HEK293 (cell line): Measurements from ENCODE around the gene AADAT.

Experiments
- CTCF ChIA-PET: fragments of 350-600 bp; formaldehyde crosslinking; extraction: SDS; loops from one replicate; lab custom pipeline; 2021; ENCODE audit warnings: antibody characterized with exemption; lab: Yijun Ruan, JAX
- POLR2A ChIA-PET: fragments of 300-600 bp; formaldehyde crosslinking; extraction: SDS; loops from one replicate; lab custom pipeline; 2020; ENCODE audit warnings: antibody characterized with exemption, inconsistent platforms; lab: Yijun Ruan, JAX
- H3K27ac ChIP-seq: fragments of 200-500 bp; sonication (Bioruptor generic); 2 replicates; pipeline ENCODE4 v1.5.1; 2014; ENCODE audit warnings: low read depth, low read length, control low read depth, inconsistent platforms; ENCODE audit errors: extremely low read depth
- H3K36me3 ChIP-seq, 2 experiments: fragments of 200-500 bp in 1 of 2; sonication (Bioruptor generic) in 1 of 2; 1 replicate in 1 of 2; 2 replicates in 1 of 2; pipeline ENCODE4 v1.5.1; 2014 to 2017; ENCODE audit warnings: inconsistent platforms in 2 of 2, low read length in 2 of 2; ENCODE audit not compliant: control insufficient read depth in 2 of 2, insufficient read depth in 1 of 2
- H3K4me1 ChIP-seq: fragments of 200-500 bp; sonication (Bioruptor generic); 2 replicates; pipeline ENCODE4 v1.5.1; 2014; ENCODE audit warnings: mild to moderate bottlenecking, low read length, inconsistent platforms; ENCODE audit not compliant: control insufficient read depth, insufficient read depth
- H3K4me3 ChIP-seq: 2 replicates; pipeline ENCODE4 v1.5.1; 2011; ENCODE audit warnings: low read depth, mild to moderate bottlenecking, control low read depth, low read length, moderate library complexity
- H3K9me3 ChIP-seq: fragments of 200-500 bp; sonication (Bioruptor generic); 2 replicates; pipeline ENCODE4 v1.5.1; 2014; ENCODE audit warnings: low read depth, low read length, inconsistent platforms; ENCODE audit not compliant: control insufficient read depth, insufficient read depth
- EGR2 ChIP-seq: fragments of 450-650 bp; formaldehyde crosslinking; IDR thresholded peaks from 2 replicates; pipeline ENCODE4 v1.5.1; 2016; ENCODE audit warnings: low read depth, missing biosample characterization, missing genetic modification characterization
- HOXC10 ChIP-seq: sonication (generic); formaldehyde crosslinking; IDR thresholded peaks from 2 replicates; pipeline ENCODE4 v1.8.1; 2023; ENCODE audit warnings: mild to moderate bottlenecking, missing genetic modification reagents
- KLF1 ChIP-seq: fragments of 450-650 bp; formaldehyde crosslinking; IDR thresholded peaks from 2 replicates; pipeline ENCODE4 v1.5.1; 2016; ENCODE audit warnings: missing biosample characterization, missing genetic modification characterization
- KLF7 ChIP-seq: fragments of 450-650 bp; formaldehyde crosslinking; IDR thresholded peaks from 2 replicates; pipeline ENCODE4 v1.5.1; 2016; ENCODE audit warnings: missing biosample characterization, missing genetic modification characterization, borderline replicate concordance
- SP3 ChIP-seq: fragments of 450-650 bp; formaldehyde crosslinking; IDR thresholded peaks from 2 replicates; pipeline ENCODE4 v1.5.1; 2016; ENCODE audit warnings: missing biosample characterization, missing genetic modification characterization
- ZBTB1 ChIP-seq: fragments of 450-650 bp; formaldehyde crosslinking; IDR thresholded peaks from 2 replicates; pipeline ENCODE4 v1.5.1; 2016; ENCODE audit warnings: missing biosample characterization, missing genetic modification characterization
- ZNF112 ChIP-seq: fragments of 450-650 bp; formaldehyde crosslinking; IDR thresholded peaks from 2 replicates; pipeline ENCODE4 v1.5.0; 2017; ENCODE audit warnings: missing biosample characterization, missing genetic modification characterization
- ZNF184 ChIP-seq: fragments of 450-650 bp; IDR thresholded peaks from 2 replicates; pipeline ENCODE4 v1.5.1; 2018; ENCODE audit warnings: missing biosample characterization, mild to moderate bottlenecking, missing genetic modification characterization
- ZNF23 ChIP-seq: fragments of 450-650 bp; formaldehyde crosslinking; IDR thresholded peaks from 2 replicates; pipeline ENCODE4 v1.5.1; 2016; ENCODE audit warnings: missing biosample characterization, missing genetic modification characterization, borderline replicate concordance
- ZNF366 ChIP-seq: fragments of 450-650 bp; formaldehyde crosslinking; conservative IDR thresholded peaks from 2 replicates; pipeline ENCODE4 v1.5.1; 2016; ENCODE audit warnings: missing biosample characterization, missing genetic modification characterization
- ZNF416 ChIP-seq: fragments of 450-650 bp; formaldehyde crosslinking; IDR thresholded peaks from 2 replicates; pipeline ENCODE4 v1.5.1; 2016; ENCODE audit warnings: missing biosample characterization, missing genetic modification characterization
- ZNF426 ChIP-seq: fragments of 450-650 bp; formaldehyde crosslinking; IDR thresholded peaks from 2 replicates; pipeline ENCODE4 v1.5.1; 2017; ENCODE audit warnings: missing biosample characterization, missing genetic modification characterization, mild to moderate bottlenecking, inconsistent platforms, moderate library complexity
- ZNF530 ChIP-seq: fragments of 450-650 bp; formaldehyde crosslinking; IDR thresholded peaks from 2 replicates; pipeline ENCODE4 v1.5.1; 2016; ENCODE audit warnings: low read depth, missing biosample characterization, missing genetic modification characterization
- ZNF544 ChIP-seq: fragments of 450-650 bp; formaldehyde crosslinking; IDR thresholded peaks from 2 replicates; pipeline ENCODE4 v1.5.0; 2017; ENCODE audit warnings: missing biosample characterization, missing genetic modification characterization
- ZNF600 ChIP-seq: fragments of 450-650 bp; formaldehyde crosslinking; IDR thresholded peaks from 2 replicates; pipeline ENCODE4 v1.5.1; 2016; ENCODE audit warnings: missing biosample characterization, missing genetic modification characterization
- ZNF610 ChIP-seq: fragments of 450-650 bp; formaldehyde crosslinking; IDR thresholded peaks from 2 replicates; pipeline ENCODE4 v1.5.1; 2016; ENCODE audit warnings: missing biosample characterization, missing genetic modification characterization, borderline replicate concordance
- ZNF654 ChIP-seq: fragments of 450-650 bp; formaldehyde crosslinking; IDR thresholded peaks from 2 replicates; pipeline ENCODE4 v1.5.1; 2016; ENCODE audit warnings: low read depth, missing biosample characterization, missing genetic modification characterization
- ZNF701 ChIP-seq: fragments of 450-650 bp; formaldehyde crosslinking; IDR thresholded peaks from 2 replicates; pipeline ENCODE4 v1.5.1; 2016; ENCODE audit warnings: missing biosample characterization, missing genetic modification characterization
- ZNF776 ChIP-seq: fragments of 450-650 bp; formaldehyde crosslinking; IDR thresholded peaks from 2 replicates; pipeline ENCODE4 v1.5.0; 2017; ENCODE audit warnings: missing biosample characterization, missing genetic modification characterization, borderline replicate concordance
- ZSCAN30 ChIP-seq: fragments of 450-650 bp; IDR thresholded peaks from 2 replicates; pipeline ENCODE4 v1.5.1; 2018; ENCODE audit warnings: missing biosample characterization, mild to moderate bottlenecking, missing genetic modification characterization, moderate library complexity
- TF ChIP-seq, protein P1 (sequence below): fragments of 450-650 bp; formaldehyde crosslinking; IDR thresholded peaks from 2 replicates; pipeline ENCODE4 v1.5.1; 2016; ENCODE audit warnings: missing biosample characterization, missing genetic modification characterization
- TF ChIP-seq, protein P2 (sequence below): fragments of 450-650 bp; formaldehyde crosslinking; IDR thresholded peaks from 2 replicates; pipeline ENCODE4 v1.5.1; 2016; ENCODE audit warnings: missing biosample characterization, missing genetic modification characterization
- TF ChIP-seq, protein P3 (sequence below): fragments of 450-650 bp; formaldehyde crosslinking; IDR thresholded peaks from 2 replicates; pipeline ENCODE4 v1.5.1; 2016; ENCODE audit warnings: missing biosample characterization, missing genetic modification characterization, borderline replicate concordance
- TF ChIP-seq, protein P4 (sequence below): fragments of 450-650 bp; formaldehyde crosslinking; IDR thresholded peaks from 2 replicates; pipeline ENCODE4 v1.5.1; 2016; ENCODE audit warnings: missing biosample characterization, missing genetic modification characterization
- TF ChIP-seq, protein P5 (sequence below): IDR thresholded peaks from 2 replicates; pipeline ENCODE4 v1.6.1; 2011; ENCODE audit warnings: mild to moderate bottlenecking, low read depth, low read length, borderline replicate concordance

The AADAT gene

DNA sequence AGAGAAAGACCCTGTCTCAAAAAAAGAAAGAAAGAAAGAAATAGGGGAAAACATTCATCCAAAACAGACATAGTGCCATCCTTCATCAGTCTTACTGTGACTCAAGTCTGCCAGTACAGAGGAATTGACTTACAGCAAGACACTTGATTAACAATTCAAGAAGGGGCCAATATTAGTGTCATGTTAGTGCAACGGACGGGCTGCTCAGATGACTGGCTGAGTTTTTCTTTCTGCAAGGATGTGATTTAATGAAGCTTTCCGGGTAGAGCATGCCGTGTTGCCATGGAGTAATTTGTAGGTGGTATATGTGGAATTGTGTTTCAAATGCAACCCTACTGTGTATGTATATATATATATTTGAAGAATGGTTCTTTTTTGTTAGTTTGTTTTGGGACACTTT lies 51.0 kb downstream of the AADAT start:
- TF ChIP-seq ZNF654 (tag by site-specific recombination): no peak
- TF ChIP-seq ZNF366 (tag by site-specific recombination): no peak
- no peak for TF ChIP-seq EGR2 (tag by site-specific recombination)
- TF ChIP-seq ZNF544 (tag by site-specific recombination): no peak
- no peak for TF ChIP-seq ZNF416 (tag by site-specific recombination)
- TF ChIP-seq, all 188 proteins: peak for 0
- H3K4me3 ChIP-seq: no peak overlapping the region
- no peaks in the 10 kb centered on the region for H3K36me3 ChIP-seq
- no peaks in the 10 kb centered on the region for H3K4me1 ChIP-seq
- H3K9me3 ChIP-seq: no peaks in the 10 kb centered on the region
- CTCF ChIA-PET: interaction anchor here (0.9 kb wide), 1 partner anchor 229 kb away, joined by 3 read pairs; no protein-coding TSS in a partner anchor
- no peak overlapping the region for H3K27ac ChIP-seq
- POLR2A ChIA-PET: no interaction called here

DNA sequence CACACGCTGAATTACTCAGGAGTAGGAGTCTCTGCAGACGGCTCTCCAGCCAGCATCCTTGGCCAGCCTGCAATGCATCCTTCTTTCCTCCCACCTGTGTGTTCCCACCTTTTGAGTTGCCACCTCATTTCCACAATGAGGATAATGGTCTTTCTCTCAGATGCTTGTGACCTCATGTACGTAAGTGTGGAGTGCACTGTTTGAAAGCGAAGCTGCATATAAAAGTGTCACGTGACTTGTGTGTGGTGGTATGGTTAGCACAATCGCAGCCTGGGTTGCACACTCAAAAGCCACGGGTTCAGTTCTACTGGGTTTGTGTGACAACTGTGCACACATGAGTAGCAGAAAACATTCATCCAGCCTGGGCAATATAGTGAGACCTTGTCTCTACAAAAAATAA lies 51.5 kb downstream of the AADAT start:
- Histone ChIP-seq H3K4me1 (no peaks in the 10 kb centered on the region), H3K4me3 (no peak overlapping the region), H3K36me3 (no peaks in the 10 kb centered on the region), H3K9me3 (no peaks in the 10 kb centered on the region), H3K27ac (no peak overlapping the region)
- TF ChIP-seq KLF1 (tag by site-specific recombination): no peak
- TF ChIP-seq HOXC10: no peak
- no peak for TF ChIP-seq ZSCAN30 (tag by site-specific recombination)
- TF ChIP-seq, protein P1, sequence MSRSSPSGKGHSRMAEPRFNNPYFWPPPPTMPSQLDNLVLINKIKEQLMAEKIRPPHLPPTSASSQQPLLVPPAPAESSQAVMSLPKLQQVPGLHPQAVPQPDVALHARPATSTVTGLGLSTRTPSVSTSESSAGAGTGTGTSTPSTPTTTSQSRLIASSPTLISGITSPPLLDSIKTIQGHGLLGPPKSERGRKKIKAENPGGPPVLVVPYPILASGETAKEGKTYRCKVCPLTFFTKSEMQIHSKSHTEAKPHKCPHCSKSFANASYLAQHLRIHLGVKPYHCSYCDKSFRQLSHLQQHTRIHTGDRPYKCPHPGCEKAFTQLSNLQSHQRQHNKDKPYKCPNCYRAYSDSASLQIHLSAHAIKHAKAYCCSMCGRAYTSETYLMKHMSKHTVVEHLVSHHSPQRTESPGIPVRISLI: no peak
- TF ChIP-seq, protein P2, sequence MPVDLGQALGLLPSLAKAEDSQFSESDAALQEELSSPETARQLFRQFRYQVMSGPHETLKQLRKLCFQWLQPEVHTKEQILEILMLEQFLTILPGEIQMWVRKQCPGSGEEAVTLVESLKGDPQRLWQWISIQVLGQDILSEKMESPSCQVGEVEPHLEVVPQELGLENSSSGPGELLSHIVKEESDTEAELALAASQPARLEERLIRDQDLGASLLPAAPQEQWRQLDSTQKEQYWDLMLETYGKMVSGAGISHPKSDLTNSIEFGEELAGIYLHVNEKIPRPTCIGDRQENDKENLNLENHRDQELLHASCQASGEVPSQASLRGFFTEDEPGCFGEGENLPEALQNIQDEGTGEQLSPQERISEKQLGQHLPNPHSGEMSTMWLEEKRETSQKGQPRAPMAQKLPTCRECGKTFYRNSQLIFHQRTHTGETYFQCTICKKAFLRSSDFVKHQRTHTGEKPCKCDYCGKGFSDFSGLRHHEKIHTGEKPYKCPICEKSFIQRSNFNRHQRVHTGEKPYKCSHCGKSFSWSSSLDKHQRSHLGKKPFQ (tag by site-specific recombination): no peak
- no peak for TF ChIP-seq ZNF184 (tag by site-specific recombination)
- TF ChIP-seq ZBTB1 (tag by site-specific recombination): no peak
- TF ChIP-seq ZNF426 (tag by site-specific recombination): no peak
- no peak for TF ChIP-seq ZNF776 (tag by site-specific recombination)
- no peak for TF ChIP-seq KLF7 (tag by site-specific recombination)
- TF ChIP-seq, protein P3, sequence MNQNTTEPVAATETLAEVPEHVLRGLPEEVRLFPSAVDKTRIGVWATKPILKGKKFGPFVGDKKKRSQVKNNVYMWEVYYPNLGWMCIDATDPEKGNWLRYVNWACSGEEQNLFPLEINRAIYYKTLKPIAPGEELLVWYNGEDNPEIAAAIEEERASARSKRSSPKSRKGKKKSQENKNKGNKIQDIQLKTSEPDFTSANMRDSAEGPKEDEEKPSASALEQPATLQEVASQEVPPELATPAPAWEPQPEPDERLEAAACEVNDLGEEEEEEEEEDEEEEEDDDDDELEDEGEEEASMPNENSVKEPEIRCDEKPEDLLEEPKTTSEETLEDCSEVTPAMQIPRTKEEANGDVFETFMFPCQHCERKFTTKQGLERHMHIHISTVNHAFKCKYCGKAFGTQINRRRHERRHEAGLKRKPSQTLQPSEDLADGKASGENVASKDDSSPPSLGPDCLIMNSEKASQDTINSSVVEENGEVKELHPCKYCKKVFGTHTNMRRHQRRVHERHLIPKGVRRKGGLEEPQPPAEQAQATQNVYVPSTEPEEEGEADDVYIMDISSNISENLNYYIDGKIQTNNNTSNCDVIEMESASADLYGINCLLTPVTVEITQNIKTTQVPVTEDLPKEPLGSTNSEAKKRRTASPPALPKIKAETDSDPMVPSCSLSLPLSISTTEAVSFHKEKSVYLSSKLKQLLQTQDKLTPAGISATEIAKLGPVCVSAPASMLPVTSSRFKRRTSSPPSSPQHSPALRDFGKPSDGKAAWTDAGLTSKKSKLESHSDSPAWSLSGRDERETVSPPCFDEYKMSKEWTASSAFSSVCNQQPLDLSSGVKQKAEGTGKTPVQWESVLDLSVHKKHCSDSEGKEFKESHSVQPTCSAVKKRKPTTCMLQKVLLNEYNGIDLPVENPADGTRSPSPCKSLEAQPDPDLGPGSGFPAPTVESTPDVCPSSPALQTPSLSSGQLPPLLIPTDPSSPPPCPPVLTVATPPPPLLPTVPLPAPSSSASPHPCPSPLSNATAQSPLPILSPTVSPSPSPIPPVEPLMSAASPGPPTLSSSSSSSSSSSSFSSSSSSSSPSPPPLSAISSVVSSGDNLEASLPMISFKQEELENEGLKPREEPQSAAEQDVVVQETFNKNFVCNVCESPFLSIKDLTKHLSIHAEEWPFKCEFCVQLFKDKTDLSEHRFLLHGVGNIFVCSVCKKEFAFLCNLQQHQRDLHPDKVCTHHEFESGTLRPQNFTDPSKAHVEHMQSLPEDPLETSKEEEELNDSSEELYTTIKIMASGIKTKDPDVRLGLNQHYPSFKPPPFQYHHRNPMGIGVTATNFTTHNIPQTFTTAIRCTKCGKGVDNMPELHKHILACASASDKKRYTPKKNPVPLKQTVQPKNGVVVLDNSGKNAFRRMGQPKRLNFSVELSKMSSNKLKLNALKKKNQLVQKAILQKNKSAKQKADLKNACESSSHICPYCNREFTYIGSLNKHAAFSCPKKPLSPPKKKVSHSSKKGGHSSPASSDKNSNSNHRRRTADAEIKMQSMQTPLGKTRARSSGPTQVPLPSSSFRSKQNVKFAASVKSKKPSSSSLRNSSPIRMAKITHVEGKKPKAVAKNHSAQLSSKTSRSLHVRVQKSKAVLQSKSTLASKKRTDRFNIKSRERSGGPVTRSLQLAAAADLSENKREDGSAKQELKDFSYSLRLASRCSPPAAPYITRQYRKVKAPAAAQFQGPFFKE (tag by site-specific recombination): no peak
- TF ChIP-seq, protein P4, sequence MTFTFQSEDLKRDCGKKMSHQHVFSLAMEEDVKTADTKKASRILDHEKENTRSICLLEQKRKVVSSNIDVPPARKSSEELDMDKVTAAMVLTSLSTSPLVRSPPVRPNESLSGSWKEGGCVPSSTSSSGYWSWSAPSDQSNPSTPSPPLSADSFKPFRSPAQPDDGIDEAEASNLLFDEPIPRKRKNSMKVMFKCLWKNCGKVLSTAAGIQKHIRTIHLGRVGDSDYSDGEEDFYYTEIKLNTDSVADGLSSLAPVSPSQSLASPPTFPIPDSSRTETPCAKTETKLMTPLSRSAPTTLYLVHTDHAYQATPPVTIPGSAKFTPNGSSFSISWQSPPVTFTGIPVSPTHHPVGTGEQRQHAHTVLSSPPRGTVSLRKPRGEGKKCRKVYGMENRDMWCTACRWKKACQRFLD (tag by site-specific recombination): no peak
- TF ChIP-seq, protein P5, sequence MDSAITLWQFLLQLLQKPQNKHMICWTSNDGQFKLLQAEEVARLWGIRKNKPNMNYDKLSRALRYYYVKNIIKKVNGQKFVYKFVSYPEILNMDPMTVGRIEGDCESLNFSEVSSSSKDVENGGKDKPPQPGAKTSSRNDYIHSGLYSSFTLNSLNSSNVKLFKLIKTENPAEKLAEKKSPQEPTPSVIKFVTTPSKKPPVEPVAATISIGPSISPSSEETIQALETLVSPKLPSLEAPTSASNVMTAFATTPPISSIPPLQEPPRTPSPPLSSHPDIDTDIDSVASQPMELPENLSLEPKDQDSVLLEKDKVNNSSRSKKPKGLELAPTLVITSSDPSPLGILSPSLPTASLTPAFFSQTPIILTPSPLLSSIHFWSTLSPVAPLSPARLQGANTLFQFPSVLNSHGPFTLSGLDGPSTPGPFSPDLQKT: no peak
- TF ChIP-seq ZNF112 (tag by site-specific recombination): no peak
- TF ChIP-seq ZNF600 (tag by site-specific recombination): no peak
- no peak for TF ChIP-seq ZNF23 (tag by site-specific recombination)
- TF ChIP-seq ZNF610 (tag by site-specific recombination): no peak
- TF ChIP-seq ZNF701: no peak
- TF ChIP-seq ZNF530: no peak
- no peak for TF ChIP-seq SP3 (tag by site-specific recombination)
- ChIA-PET CTCF (interaction anchor here (0.9 kb wide), 1 partner anchor 228 kb away, joined by 3 read pairs; no protein-coding TSS in a partner anchor), POLR2A (no interaction called here)
